Trophoblast cell (in vitro differentiated cells and primary cell): ENCODE measurements around the gene FCGR1A.
"Not testable (repeated sequence)": the region's sequence is repeated elsewhere in the genome, so short reads cannot be mapped to it uniquely, and the experiment has no call there.

Source experiments
- DNase-seq, 2 donors: peaks; one replicate each; pipeline ENCODE4 v3.0.0-alpha.2; 2016
- H2AFZ ChIP-seq: 2 replicates; pipeline ENCODE4 v1.6.1; 2013; ENCODE audit warnings: low read length, moderate library complexity, mild to moderate bottlenecking; ENCODE audit not compliant: insufficient read depth, poor library complexity
- H2AK5ac ChIP-seq: 2 replicates; pipeline ENCODE4 v1.6.1; 2013; ENCODE audit warnings: mild to moderate bottlenecking, low read length
- H2BK120ac ChIP-seq: 2 replicates; pipeline ENCODE4 v1.6.1; 2013; ENCODE audit warnings: low read length, mild to moderate bottlenecking, moderate library complexity; ENCODE audit not compliant: insufficient read depth, poor library complexity
- H2BK12ac ChIP-seq: 2 replicates; pipeline ENCODE4 v1.6.1; 2013; ENCODE audit warnings: mild to moderate bottlenecking, low read length, moderate library complexity
- H2BK5ac ChIP-seq: 2 replicates; pipeline ENCODE4 v1.6.1; 2013; ENCODE audit warnings: low read length, low read depth, moderate library complexity, mild to moderate bottlenecking; ENCODE audit not compliant: poor library complexity
- H3K14ac ChIP-seq: 2 replicates; pipeline ENCODE4 v1.6.1; 2013; ENCODE audit warnings: mild to moderate bottlenecking, low read length
- H3K18ac ChIP-seq: 2 replicates; pipeline ENCODE4 v1.6.1; 2013; ENCODE audit warnings: mild to moderate bottlenecking, low read length
- H3K23ac ChIP-seq: 2 replicates; pipeline ENCODE4 v1.6.1; 2013; ENCODE audit warnings: low read length
- H3K27ac ChIP-seq: 2 replicates; pipeline ENCODE4 v1.5.1; 2013; ENCODE audit warnings: low read depth, mild to moderate bottlenecking, inconsistent platforms, low read length, moderate library complexity
- H3K27me3 ChIP-seq: 2 replicates; pipeline ENCODE4 v1.6.1; 2013; ENCODE audit warnings: inconsistent platforms, mild to moderate bottlenecking, low read length, moderate library complexity; ENCODE audit not compliant: insufficient read depth
- H3K36me3 ChIP-seq, 2 experiments: 1 replicate in 1 of 2; 2 replicates in 1 of 2; pipeline ENCODE4 v1.6.1; 2013; ENCODE audit warnings: low read length in 2 of 2, mild to moderate bottlenecking in 2 of 2, moderate library complexity in 1 of 2; ENCODE audit not compliant: insufficient read depth in 2 of 2, control insufficient read depth in 1 of 2
- H3K4ac ChIP-seq: 2 replicates; pipeline ENCODE4 v1.6.1; 2013; ENCODE audit warnings: low read depth, mild to moderate bottlenecking, low read length, moderate library complexity
- H3K4me1 ChIP-seq, 2 experiments: 1 replicate in 1 of 2; 2 replicates in 1 of 2; pipeline ENCODE4 v1.6.1; 2013; ENCODE audit warnings: low read length in 2 of 2, mild to moderate bottlenecking in 2 of 2, moderate library complexity in 1 of 2; ENCODE audit not compliant: insufficient read depth in 2 of 2, control insufficient read depth in 1 of 2
- H3K4me2 ChIP-seq: 2 replicates; pipeline ENCODE4 v1.6.1; 2013; ENCODE audit warnings: inconsistent platforms, mild to moderate bottlenecking, low read length, moderate library complexity
- H3K4me3 ChIP-seq: 2 replicates; pipeline ENCODE4 v1.5.1; 2013; ENCODE audit warnings: mild to moderate bottlenecking, low read depth, low read length, inconsistent platforms
- H3K79me1 ChIP-seq: one replicate; pipeline ENCODE4 v1.6.1; 2013; ENCODE audit warnings: low read length
- H3K79me2 ChIP-seq: 2 replicates; pipeline ENCODE4 v1.6.1; 2013; ENCODE audit warnings: low read length, mild to moderate bottlenecking; ENCODE audit not compliant: control insufficient read depth, insufficient read depth, poor library complexity
- H3K9ac ChIP-seq: 2 replicates; pipeline ENCODE4 v1.6.1; 2013; ENCODE audit warnings: mild to moderate bottlenecking, low read length
- H3K9me3 ChIP-seq: 2 replicates; pipeline ENCODE4 v1.6.1; 2013; ENCODE audit warnings: low read depth, mild to moderate bottlenecking, control low read depth, inconsistent platforms, low read length; ENCODE audit not compliant: insufficient read depth
- H4K12ac ChIP-seq: 2 replicates; pipeline ENCODE4 v1.6.1; 2013; ENCODE audit warnings: low read depth, mild to moderate bottlenecking, low read length, moderate library complexity
- H4K8ac ChIP-seq: 2 replicates; pipeline ENCODE4 v1.6.1; 2013; ENCODE audit warnings: low read depth, mild to moderate bottlenecking, low read length, moderate library complexity
- H4K91ac ChIP-seq: one replicate; pipeline ENCODE4 v1.6.1; 2013; ENCODE audit warnings: low read depth, mild to moderate bottlenecking, low read length, moderate library complexity
- WGBS: extraction: QIAGEN DNeasy Blood & Tissue Kit; methylation state at CpG from one replicate; pipeline ENCODE4 v1.1.7; 2013; ENCODE audit warnings: missing lambda C conversion rate; ENCODE audit not compliant: insufficient read length, insufficient coverage; ENCODE audit errors: extremely low coverage; 5-methylcytosine and 5-hydroxymethylcytosine counted together

Gene FCGR1A

DNA sequence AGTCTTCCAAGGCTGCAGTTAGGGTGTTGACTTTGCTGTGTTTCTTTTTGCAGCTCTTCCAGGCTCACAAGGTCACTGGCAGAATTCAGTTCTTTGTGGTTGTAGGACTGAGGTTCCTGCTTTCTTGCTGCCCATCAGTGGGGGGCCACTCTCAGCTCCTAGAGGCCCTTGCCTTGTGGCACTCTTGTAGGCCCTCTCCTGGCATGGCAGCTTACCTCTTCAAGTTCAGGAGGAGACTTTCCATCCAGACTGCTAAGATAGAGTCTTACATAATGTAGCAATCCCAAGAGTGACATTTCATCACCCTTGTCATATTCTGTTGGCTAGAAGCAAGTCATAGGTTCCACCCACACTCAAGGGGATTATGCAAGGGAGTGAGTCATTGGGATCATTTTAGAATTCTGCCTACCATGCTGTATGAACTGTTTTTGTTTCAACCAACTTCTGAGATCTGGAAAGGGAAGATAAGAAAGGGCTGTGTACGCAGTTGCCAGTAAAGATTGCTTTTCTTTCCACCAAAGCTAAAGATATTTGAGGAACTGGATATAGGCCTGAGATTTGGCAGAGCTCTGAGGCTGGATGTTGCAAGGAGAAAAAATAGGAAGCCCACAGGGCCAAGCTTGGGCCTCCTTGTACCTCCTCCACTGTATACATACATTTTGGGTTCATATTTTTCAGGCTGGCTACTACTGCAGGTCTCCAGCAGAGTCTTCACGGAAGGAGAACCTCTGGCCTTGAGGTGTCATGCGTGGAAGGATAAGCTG, 5.4 kb downstream of the FCGR1A start:
- H3K27ac ChIP-seq, H2BK5ac ChIP-seq, H4K91ac ChIP-seq, H3K4me3 ChIP-seq, H3K4ac ChIP-seq, H3K79me2 ChIP-seq, H3K9me3 ChIP-seq, H3K27me3 ChIP-seq, H3K14ac ChIP-seq, H3K18ac ChIP-seq, H3K9ac ChIP-seq, H3K79me1 ChIP-seq, H2BK12ac ChIP-seq, H3K23ac ChIP-seq, DNase-seq, H4K8ac ChIP-seq, H3K4me2 ChIP-seq, H3K4me1 ChIP-seq, H4K12ac ChIP-seq, H2AK5ac ChIP-seq, H2AFZ ChIP-seq, H2BK120ac ChIP-seq, H3K36me3 ChIP-seq: not testable (repeated sequence)
- WGBS = no CpG with 5 or more reads among the region's 3 CpGs

DNA sequence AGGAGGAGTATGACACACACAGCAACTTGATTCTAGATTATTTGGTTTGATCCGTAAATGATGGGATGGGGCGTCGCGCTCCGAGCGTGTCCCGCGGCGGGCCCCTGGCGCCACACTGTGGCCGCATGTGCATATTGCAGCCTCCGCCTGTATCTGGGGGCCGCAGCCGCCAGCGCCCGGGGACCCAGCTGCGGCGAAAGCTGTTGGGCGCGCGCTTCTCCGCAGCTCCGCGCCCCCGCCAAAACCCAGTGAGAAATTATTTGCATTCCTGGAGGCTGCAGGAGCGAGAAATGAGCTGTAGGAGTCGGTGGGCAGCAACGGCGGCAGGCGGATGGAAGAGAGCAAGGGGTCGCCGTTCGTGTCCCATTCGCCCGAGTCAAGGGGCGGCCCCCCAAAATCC, 10.0 kb downstream of the FCGR1A start:
- Histone ChIP-seq H4K8ac (peak overlapping the region; percentile 90), H2AFZ (peak overlapping the region; percentile 94), H2BK5ac (peak overlapping the region; percentile 68), H3K4me2 (peak overlapping the region; percentile 38), H4K91ac (peak overlapping the region; percentile 77), H3K27ac (peak overlapping the region; percentile 41), H3K4me3 (peak overlapping the region; percentile 69), H2BK120ac (peak overlapping the region; percentile 80)
- not testable (repeated sequence) for H4K12ac ChIP-seq, H3K4ac ChIP-seq, H3K79me2 ChIP-seq, H3K18ac ChIP-seq, H3K27me3 ChIP-seq, H3K23ac ChIP-seq, H3K36me3 ChIP-seq, H3K9ac ChIP-seq, H2BK12ac ChIP-seq, H2AK5ac ChIP-seq, H3K79me1 ChIP-seq, H3K9me3 ChIP-seq, H3K14ac ChIP-seq, H3K4me1 ChIP-seq
- peak; percentile 24 to 56 for DNase-seq
- WGBS = no CpG with 5 or more reads among the region's 36 CpGs

DNA sequence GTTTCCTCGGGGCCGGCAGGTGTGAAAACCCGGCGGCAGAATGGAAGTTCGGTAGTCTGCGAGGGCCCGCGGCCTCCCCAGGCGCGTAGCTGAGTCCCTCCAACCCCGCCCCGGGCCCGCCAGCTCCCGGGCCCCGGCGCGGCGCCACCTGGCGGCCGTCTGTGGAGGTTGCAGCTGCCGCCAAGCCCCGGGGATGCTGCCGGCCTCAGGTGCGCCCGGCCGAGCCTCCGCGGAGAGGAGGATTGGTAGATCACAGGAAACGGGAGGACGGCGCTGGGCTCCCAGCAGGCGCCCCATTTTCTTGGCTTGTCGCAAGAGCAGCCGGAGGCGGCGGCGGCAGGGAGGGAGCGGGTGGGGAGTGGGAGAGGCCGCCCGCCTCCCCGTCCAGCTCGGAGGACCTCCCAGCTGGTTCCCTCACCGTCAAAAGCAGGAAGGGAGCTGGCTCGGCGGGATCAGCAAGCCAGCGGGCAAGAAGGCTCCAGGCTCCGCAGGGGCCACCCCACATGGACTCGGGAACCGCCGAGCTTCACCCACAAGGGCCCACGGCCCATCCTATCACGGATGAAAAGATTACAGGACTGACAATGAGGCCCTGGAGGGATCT, 10.5 kb downstream of the FCGR1A start:
- not testable (repeated sequence) for H3K23ac ChIP-seq, H3K79me2 ChIP-seq, H2BK5ac ChIP-seq, H3K9me3 ChIP-seq, H3K27ac ChIP-seq, H2BK12ac ChIP-seq, H3K27me3 ChIP-seq, H2AK5ac ChIP-seq, H3K36me3 ChIP-seq, H3K9ac ChIP-seq, H3K4me1 ChIP-seq, H3K4ac ChIP-seq, H3K79me1 ChIP-seq, H4K12ac ChIP-seq, H3K18ac ChIP-seq, H3K4me3 ChIP-seq
- H4K91ac ChIP-seq = peak overlapping the region; percentile 68
- peak overlapping the region; percentile 51 for H3K14ac ChIP-seq
- H4K8ac ChIP-seq = peak overlapping the region; percentile 38
- H2BK120ac ChIP-seq = peak overlapping the region; percentile 13
- peak overlapping the region; percentile 58 for H3K4me2 ChIP-seq
- H2AFZ ChIP-seq = peak overlapping the region; percentile 41
- WGBS = no CpG with 5 or more reads among the region's 52 CpGs
- DNase-seq = peak; percentile 53 to 83

DNA sequence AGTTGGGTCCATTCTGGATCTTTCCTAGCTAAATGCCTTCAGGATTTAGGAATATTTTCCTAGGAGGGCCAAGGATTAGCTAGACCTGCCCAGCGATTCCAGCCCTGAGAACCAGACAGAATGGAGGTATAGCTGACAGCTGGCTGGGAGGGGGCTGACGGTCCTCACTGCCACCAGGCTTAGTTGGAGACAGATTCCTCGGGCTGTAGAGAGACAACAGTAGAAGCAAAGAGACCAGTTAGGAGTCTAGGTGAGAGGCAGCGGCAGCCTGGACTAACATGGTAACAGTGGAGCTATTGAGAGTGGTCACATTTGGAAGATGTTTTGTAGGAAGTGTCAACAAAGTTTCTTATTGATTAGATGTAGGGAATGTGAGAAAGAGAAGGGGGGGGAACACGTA, 11.4 kb downstream of the FCGR1A start:
- H3K18ac ChIP-seq, H3K9me3 ChIP-seq, H3K14ac ChIP-seq, H2AFZ ChIP-seq, H4K8ac ChIP-seq, H3K4me1 ChIP-seq, H3K9ac ChIP-seq, H3K27ac ChIP-seq, H3K23ac ChIP-seq, H2AK5ac ChIP-seq, H3K79me2 ChIP-seq, H3K4me2 ChIP-seq, H2BK120ac ChIP-seq, H4K12ac ChIP-seq, H4K91ac ChIP-seq, H2BK5ac ChIP-seq, H2BK12ac ChIP-seq, DNase-seq, H3K79me1 ChIP-seq, H3K4me3 ChIP-seq, H3K4ac ChIP-seq, H3K36me3 ChIP-seq, H3K27me3 ChIP-seq: not testable (repeated sequence)
- WGBS = no CpG with 5 or more reads among the region's 5 CpGs
